Neural progenitor cell (in vitro differentiated cells): Measurements from ENCODE around the gene ARF1.

Experiments used
- CTCF ChIP-seq: fragments of 200-600 bp; sonication (generic); IDR thresholded peaks from 2 replicates; pipeline ENCODE4 v1.5.1; 2017; ENCODE audit warnings: antibody characterized with exemption, mild to moderate bottlenecking
- EZH2 ChIP-seq: fragments of 200-600 bp; sonication (generic); IDR thresholded peaks from 2 replicates; pipeline ENCODE4 v1.6.1; 2017; ENCODE audit warnings: antibody characterized with exemption, mild to moderate bottlenecking, moderate library complexity

GRCh38 chr1:228065543-228066347 is 16.8 kb upstream of the ARF1 start:
- TF ChIP-seq CTCF (no peak), EZH2 (no peak)
